NCI-H1105 (cell line): ENCODE measurements around the gene TRIOBP.

Experiments
- DNase-seq: peaks from one replicate; lab custom pipeline; 2025; lab: John Stamatoyannopoulos, UW

Gene TRIOBP

GRCh38 chr22:37728620-37729019 lies 31.8 kb downstream of the TRIOBP start:
- DNase-seq: no peak

GRCh38 chr22:37731804-37732471 lies 35.1 kb downstream of the TRIOBP start:
- DNase-seq: no peak

- no peak for DNase-seq
These were observed 36.1 kb downstream of the TRIOBP start for GRCh38 chr22:37732699-37733607.

DNA sequence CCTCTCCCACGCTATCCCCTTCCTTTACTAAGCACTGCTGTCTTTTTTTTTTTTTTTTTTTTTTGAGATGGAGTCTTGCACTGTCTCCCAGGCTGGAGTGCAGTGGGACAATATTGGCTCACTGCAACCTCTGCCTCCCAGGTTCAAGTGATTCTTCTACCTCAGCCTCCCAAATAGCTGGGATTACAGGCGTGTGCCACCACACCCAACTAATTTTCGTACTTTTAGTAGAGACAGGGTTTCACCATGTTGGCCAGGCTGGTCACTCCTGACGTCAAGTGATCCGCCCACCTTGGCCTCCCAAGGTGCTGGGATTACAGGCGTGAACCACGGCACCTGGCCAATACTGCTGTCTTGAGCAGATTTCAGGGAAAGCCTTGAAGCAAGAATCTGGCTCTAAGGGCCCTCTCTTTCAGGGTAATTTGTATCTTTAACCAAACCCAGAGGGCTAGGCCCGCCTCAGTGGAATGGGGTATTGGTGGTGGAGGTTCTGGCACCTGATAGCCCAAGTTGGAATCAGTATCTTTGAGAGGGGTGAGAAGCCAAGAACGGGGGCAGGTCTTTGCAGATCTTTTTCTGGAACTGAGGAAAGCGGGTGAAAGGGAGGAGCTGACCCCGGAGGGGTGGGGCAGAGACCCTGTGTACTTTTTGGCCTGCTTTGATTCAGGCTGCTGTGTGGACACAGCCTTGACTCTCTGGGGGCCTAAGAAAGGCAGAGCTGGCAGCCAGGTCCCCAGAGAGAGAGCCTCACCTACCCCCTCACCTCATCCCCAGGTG lies 37.0 kb downstream of the TRIOBP start:
- DNase-seq: no peak

- no peak for DNase-seq
These were observed 37.5 kb downstream of the TRIOBP start for GRCh38 chr22:37734402-37734700.

- DNase-seq: no peak
These were observed 38.2 kb downstream of the TRIOBP start for GRCh38 chr22:37734964-37735451.

DNA sequence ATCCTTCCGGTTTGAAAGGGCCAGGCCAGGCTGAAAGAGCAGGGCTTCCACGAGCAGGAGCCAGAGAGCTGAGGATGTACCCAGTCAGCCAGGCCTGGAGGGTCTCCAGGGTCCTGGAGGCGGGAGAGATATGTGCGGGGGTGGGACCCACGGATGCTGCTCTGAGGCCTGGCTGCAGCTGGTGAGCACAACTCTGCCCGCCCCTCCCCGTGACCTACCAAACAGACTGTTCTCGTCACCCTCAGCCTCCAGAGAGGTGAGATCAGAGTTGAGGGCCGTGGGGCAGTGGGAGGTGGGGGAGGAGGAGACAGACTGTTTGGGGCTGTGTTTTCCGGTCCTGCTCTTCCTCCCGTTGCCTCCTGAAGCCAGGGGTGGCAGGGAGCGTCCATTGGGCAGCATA lies 42.2 kb downstream of the TRIOBP start:
- no peak for DNase-seq

DNA sequence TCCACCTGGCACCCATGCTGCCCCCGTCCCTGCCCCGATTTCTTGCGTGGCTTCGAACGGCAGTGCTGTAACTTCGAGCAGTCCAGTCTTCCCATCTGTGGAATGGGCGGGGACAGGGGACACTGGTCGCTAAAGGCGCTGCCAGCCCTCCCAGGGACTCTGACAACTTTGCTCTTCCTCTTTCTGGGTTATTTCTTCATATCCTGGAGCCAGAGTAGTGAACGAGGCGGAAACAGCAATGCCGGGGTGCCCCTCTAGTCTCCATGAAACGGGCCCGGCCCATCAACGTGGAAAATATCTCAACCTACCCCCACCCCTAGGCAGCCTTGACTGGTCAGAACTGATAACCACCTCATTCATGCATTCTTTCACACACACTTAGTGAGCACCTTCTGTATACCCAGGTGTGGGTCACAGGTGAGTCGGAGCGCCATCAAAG lies 42.8 kb downstream of the TRIOBP start:
- DNase-seq: no peak

DNA sequence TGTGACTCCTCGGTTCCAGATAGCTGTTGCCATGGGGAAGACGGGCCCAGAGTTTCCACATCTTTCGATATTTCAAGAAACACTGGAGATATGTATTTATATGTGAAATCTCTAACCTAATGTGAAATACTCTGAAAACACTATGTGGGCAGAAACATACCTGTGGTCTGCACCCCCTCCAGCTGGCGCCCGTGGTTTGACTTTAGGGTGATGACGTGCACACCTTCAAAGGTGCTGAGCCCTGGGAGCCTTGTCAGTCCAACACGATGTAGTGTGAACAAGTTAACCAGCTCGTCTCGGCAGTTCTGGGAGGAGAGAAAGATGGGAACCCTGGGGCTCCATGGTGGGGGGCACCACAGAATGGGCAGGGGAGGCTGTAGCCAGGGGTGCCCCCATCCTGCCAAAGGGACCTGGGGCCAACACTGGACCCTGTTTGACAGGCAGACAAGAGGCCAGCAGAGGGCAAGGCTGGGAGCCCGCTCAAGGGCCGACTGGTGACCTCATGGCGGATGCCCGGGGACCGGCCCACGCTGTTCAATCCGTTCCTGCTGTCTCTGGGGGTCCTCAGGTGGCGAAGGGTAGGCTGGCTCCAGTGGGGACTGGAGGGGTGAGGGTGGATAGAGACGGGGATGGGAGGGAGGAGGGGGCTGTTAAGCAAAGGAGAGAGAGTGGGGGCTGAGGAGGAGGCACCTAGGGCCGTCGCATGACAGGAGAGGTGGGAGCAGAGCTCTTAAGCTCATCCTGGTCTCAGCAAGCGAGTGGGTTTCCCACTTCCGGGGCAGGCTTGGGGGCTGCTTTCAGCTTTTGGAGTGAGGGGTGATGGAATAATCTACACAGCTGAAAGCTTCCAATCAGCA lies 43.8 kb downstream of the TRIOBP start:
- no peak for DNase-seq

DNA sequence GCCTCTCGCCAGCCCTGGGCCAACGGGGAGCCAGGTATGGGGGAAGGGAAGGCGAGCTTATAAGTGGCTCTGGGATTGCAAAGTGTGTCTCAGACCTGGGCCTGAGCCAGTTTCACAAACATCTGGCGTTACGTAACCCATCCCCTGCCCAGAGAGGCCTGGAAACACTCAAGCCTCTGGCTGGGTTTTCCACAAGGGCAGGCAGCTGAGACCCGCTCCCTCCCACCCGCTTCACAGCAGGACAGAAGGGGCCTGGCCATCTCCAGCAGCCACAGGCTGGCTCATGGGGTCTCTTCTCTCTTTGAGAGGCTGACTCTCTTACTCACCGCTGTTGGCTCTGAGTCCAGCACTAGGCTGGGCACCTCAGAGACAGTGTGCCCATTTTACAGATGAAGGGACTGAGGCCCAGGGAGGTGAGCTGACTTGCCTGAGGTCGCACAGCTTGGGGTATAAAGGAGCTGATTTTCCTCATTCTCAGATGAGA lies 44.5 kb downstream of the TRIOBP start:
- peak; percentile 50 for DNase-seq

DNA sequence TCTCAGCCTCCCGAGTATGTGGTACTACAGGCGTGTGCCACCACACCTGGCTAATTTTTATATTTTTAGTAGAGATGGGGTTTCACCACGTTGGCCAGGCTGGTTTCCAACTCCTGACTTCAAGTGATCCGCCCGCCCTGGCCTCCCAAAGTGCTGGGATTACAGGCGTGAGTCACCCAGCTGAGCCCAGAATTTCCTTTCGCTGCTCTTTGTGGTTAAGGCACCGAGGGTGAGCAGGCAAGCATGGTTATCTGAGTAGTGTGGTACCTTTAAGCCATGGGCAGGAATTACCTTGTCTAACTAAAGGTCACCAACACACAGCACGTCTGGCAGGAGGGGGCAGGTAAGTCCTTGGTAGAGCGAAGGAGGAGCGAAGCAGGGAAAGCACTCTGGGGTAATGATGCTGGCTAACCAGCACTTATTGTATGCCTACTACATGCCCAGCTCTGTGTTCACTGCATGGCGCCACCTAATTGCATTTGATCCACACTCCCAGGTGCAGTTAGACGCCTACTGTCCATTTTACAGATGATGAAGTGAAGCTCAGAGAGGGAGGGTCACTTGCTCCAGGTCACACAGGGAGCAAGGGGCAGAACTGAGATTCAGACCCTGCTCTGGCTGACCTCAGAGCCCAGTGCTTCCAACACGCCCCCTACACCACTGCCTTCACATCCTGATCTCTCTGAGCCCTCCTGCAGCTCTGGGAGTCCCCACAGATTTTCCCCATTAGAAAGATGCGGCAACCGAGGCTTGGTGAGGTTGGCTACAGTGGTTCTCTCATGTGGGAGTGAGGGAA lies 45.7 kb downstream of the TRIOBP start:
- no peak for DNase-seq

DNA sequence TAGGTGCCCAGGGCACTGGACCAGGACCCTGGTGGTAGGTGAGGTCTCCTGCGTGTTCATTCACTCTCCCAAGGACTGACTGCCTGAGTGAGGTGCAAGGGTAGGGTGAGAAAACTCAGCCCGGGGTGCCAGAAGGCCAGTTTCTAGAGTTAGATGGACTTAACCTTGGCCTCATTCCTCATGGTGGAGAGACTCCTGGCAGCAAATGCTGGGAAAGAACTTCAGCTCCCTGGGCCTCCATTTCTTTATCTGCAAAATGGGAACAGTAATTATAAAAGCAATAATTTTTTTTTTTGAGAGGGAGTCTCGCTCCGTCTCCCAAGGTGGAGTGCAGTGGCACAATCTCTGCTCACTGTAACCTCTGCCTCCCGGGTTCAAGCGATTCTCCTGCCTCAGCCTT lies 47.7 kb downstream of the TRIOBP start:
- DNase-seq: no peak

DNA sequence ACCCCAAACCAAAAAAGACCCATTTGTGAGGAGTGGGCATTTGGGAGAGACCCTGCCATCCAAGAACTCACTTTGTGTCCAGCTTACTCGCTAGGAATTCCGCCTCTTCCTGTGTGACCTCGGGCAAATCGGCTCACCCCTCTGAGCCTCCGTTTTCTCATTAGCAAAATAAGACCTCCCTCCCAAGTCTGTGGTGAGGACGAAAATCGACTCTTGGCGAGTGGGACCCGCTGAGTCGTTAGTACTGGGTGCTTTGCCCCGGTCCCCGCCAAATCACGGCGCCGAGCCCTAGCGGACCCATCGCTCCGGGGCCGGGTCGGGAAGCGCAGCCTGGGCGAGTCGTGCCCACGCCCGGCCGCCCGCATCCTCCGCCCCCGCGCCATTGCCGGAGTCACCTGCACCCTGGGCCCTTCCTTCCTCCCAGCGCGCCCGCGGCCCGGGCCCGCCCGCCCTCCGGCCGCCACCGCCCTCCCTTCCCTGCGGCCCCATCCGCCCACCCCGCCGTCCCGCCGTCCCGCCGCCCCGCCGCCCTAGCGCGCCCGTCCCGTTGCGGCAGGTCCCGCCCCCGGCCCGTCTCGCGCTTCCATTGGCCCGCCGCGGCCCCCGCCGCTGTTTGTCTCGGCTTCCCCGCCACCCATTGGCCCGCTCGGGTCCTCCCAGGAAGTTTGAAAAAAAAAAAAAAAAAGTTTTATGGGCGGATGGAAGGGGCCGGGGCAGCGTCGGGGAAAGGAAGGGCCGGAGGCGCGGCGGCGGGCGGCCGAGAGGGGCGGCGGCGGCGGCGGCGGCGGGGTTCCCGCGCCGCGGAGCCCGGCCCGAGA lies 48.9 kb downstream of the TRIOBP start:
- DNase-seq: peak; percentile 70

- DNase-seq: no peak
These were observed 49.7 kb downstream of the TRIOBP start for GRCh38 chr22:37746366-37747079.

DNA sequence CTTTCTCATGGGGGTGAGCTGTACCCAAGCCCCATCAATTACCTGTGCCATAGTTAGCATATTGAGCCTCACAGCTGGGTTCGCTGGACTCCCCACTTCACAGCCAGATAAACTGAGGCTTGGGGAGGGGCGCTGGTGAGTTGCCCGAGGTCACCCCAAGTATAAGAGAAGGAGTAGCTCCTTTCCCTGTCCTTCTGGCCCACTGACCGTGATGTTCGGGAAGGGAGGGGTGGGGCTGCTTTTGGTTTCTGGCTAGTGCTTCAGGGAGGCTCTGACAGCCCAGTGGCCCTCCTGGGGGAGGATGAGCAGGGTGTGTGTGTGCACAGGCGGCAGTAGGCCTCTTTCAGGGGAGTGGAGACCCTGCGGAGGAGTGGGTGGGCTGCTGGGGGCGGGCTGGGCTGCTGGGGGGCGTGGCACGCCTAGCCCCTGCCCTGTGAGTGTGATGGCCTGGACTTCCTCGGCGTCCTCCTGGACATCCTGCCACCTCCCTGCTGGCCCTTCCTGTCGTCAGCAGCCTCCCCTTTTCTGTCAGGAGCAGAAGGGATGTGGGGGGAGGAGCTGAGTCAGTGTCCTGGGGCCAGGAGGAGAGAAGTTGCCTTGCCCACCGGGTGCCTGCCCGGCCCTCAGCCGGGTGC lies 50.3 kb downstream of the TRIOBP start:
- DNase-seq: no peak

DNA sequence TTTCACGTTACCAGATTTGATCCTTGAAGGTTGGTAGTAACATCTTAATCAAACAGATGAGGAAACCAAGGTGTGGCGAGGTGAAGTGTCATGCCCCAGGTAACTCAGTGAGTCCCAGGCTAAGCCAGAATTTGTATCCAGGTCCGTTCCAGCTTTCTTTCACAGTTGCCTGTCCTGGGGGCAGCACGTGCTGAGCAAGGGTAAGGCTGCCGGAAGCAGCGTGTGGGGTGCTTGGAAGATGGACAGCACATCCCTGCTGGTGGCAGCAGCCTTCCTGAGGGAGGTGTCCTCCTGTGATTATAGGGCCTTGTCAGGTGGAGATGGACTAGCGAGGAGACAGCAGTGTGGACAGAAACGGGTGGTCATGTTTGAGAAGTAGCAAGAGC lies 50.9 kb downstream of the TRIOBP start:
- no peak for DNase-seq

DNA sequence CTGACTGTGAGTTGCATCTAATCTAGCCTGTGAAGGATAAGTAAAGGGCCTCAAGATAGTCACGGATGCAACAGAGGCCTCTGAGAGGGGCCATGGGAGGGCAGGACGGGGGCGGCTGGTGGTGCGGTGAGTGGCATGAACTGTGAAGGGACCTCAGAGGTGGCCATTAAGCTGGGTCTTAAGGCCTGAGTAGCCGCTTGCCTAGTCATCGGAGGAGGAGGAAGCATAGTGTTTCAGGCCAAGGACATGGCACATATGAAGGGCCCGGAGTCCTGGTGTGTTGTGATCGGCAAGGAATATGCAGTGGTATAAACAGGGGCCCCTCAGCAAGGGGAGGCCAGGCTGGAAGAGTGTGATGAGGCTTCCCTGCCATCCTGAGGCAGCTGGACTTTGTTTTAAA lies 51.8 kb downstream of the TRIOBP start:
- DNase-seq: no peak

DNA sequence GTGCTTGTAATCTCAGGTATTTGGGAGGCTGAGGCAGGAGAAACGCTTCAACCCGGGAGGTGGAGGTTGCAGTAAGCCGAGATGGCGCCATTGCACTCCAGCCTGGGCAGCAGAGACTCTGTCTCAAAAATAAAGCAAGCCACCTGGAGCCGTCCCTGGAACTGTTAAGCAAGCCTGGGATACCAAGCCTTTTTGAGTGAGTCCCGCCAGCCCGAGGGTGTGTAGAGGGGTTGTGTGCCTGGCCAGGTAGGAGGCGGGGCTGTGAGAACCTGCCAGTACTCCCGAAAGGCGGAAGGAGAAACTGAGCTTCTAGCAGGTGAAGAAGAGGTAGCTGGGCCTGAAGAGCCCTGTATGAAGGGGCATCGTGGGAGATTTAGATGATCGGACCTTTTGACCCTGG lies 52.4 kb downstream of the TRIOBP start:
- no peak for DNase-seq
